T-helper 1 cell treated with Interleukin-12 subunit alpha and Interleukin-12 subunit beta and Interleukin-4 antibody, amounts not matched to agents 30 ng/mL and 1 ng/mL, for 36 hours (primary cell): Measurements from ENCODE around the gene PRR36. TPM values are rescaled to one million over a fixed set of nuclear protein-coding genes. Genes with fewer than 3 reads are reported as not detected.

ENCODE experiments used
- intact Hi-C: fragments of 100-400 bp; cut with micrococcal nuclease; formaldehyde crosslinking; loops from one replicate; pipeline ENCODE4 v1.15.1; 2024
- total RNA-seq: library from RNA; stranded (reverse); gene quantifications from 2 replicates; pipeline ENCODE4 v1.2.3, GENCODE V29; 2022

Gene PRR36
- total RNA-seq, 1 donor from 2014 or later, result 0.34 TPM

- intact Hi-C loops, result no loop called here
Measured at GRCh38 chr19:7848779-7849457, 25.3 kb downstream of the PRR36 start.

GRCh38 chr19:7847664-7848063 lies 26.5 kb downstream of the PRR36 start:
- intact Hi-C loops, result no loop called here

GRCh38 chr19:7846155-7846646 lies 28.0 kb downstream of the PRR36 start:
- intact Hi-C loops, result no loop called here

- intact Hi-C loops, result no loop called here
Measured at GRCh38 chr19:7845390-7846154, 28.6 kb downstream of the PRR36 start.

- intact Hi-C loops, result no loop called here
Measured at GRCh38 chr19:7844951-7845350, 29.2 kb downstream of the PRR36 start.

GRCh38 chr19:7844405-7844804 lies 29.8 kb downstream of the PRR36 start:
- intact Hi-C loops, result no loop called here

- intact Hi-C loops, result no loop called here
Measured at GRCh38 chr19:7843521-7843920, 30.7 kb downstream of the PRR36 start.

- intact Hi-C loops, result no loop called here
Measured at GRCh38 chr19:7842661-7843294, 31.4 kb downstream of the PRR36 start.

- intact Hi-C loops, result no loop called here
Measured at GRCh38 chr19:7841751-7842660, 32.2 kb downstream of the PRR36 start.

- intact Hi-C loops, result no loop called here
Measured at GRCh38 chr19:7840629-7841028, 33.6 kb downstream of the PRR36 start.

GRCh38 chr19:7839476-7839875 lies 34.7 kb downstream of the PRR36 start:
- intact Hi-C loops, result no loop called here

- intact Hi-C loops, result no loop called here
Measured at GRCh38 chr19:7833225-7834099, 40.7 kb downstream of the PRR36 start.

- intact Hi-C loops, result no loop called here
Measured at GRCh38 chr19:7832781-7833180, 41.4 kb downstream of the PRR36 start.

- intact Hi-C loops, result no loop called here
Measured at GRCh38 chr19:7832009-7832408, 42.2 kb downstream of the PRR36 start.

- intact Hi-C loops, result no loop called here
Measured at GRCh38 chr19:7831452-7831851, 42.7 kb downstream of the PRR36 start.

- intact Hi-C loops, result no loop called here
Measured at GRCh38 chr19:7830823-7831222, 43.4 kb downstream of the PRR36 start.

GRCh38 chr19:7830272-7830771 lies 43.9 kb downstream of the PRR36 start:
- intact Hi-C loops, result no loop called here

- intact Hi-C loops, result loop anchor here (1.0 to 5.0 kb wide), 13 partner anchors 22 to 1467 kb away; partner anchors contain the start of genes CLPP, MAP2K7, PNPLA6 and SNAPC2
Measured at GRCh38 chr19:7829561-7830271, 44.5 kb downstream of the PRR36 start, which contains the start of gene EVI5L. Gene EVI5L (plus strand): TSS chr19:7830218. CDS start chr19:7846543, 16,325 bp downstream.

- intact Hi-C loops, result loop anchor here (1.0 to 5.0 kb wide), 13 partner anchors 22 to 1467 kb away; partner anchors contain the start of genes CLPP, MAP2K7, PNPLA6 and SNAPC2
Measured at GRCh38 chr19:7829166-7829520, 45.0 kb downstream of the PRR36 start.
